Frontal cortex (tissue), 4 donors: ENCODE measurements around the gene PCCB. TPM values are rescaled to one million over a fixed set of nuclear protein-coding genes. Genes with fewer than 3 reads are reported as not detected.
A peak's percentile ranks its signal among the peaks of the same experiment; 100 is the strongest.
"Not testable (repeated sequence)": the region's sequence is repeated elsewhere in the genome, so short reads cannot be mapped to it uniquely, and the experiment has no call there.

Experiments
- DNase-seq, 2 donors: peaks; one replicate each; pipeline ENCODE4 v3.0.0; 2012; ENCODE audit warnings: low spot score in 2 of 2
- FAIRE-seq: peaks from 2 replicates; lab custom pipeline; 2012; peaks lifted over from hg19 to GRCh38; lab: Jason Lieb, UNC
- total RNA-seq: library from RNA; depleted of rRNA; stranded (reverse); fragments of >200 nt; gene quantifications from one replicate; pipeline ENCODE4 v1.2.3, GENCODE V29; 2014
- donor health status: control.
- donor health status: control.
- donor health status: control.

The PCCB gene
- total RNA-seq, 1 donor from 2014 or later: 41.2 TPM

GRCh38 chr3:136305879-136306278 is 55.7 kb downstream of the PCCB start:
- FAIRE-seq: no peak
- DNase-seq: no peak

GRCh38 chr3:136311261-136311660 is 61.1 kb downstream of the PCCB start:
- FAIRE-seq (no peak), DNase-seq (no peak)

DNA sequence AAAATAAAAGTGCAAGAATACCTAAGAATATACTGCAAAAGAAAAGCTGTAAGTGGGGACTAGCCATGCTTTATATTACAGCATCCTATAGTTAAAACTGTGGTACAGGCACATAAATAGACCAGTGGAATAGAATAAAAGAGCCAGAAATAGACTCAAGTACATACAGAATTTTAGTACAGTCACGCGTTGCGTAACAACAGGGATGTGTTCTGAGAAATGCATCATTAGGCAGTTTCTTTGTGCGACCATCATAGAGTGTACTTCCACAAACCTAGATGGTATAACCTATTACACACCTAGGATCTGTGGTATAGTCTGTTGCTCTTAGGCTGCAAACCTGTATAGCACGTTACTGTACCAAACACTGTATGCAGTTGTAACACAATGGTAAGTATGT is 61.8 kb downstream of the PCCB start:
- DNase-seq (no peak), FAIRE-seq (no peak)

DNA sequence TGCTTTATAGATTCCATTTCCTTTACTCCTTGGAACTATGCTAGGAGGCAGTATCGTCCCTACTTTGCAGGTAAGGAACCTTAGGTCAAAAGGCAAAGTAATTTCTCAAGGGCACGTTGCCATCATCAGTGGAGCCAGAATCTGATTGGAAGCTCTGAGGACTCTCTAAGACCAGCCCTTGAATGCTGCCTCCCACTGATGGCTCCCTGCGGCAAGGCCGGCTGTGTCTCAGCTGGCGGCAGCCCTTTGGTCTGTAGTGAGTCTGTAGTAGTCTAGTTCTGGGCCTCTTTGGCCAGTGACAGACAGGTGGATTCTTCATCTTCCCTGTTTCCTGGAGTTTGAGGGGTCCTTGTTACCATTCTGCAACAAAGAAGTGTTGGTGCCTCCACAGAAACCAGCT is 76.2 kb downstream of the PCCB start:
- DNase-seq (no peak), FAIRE-seq (no peak)

- DNase-seq (no peak), FAIRE-seq (no peak)
Measured at GRCh38 chr3:136327671-136328070, 77.5 kb downstream of the PCCB start.

GRCh38 chr3:136329593-136329992 is 79.5 kb downstream of the PCCB start:
- DNase-seq: no peak
- no peak for FAIRE-seq

GRCh38 chr3:136330900-136331299 is 80.8 kb downstream of the PCCB start:
- FAIRE-seq: no peak

GRCh38 chr3:136332302-136332701 is 82.2 kb downstream of the PCCB start:
- DNase-seq (no peak), FAIRE-seq (no peak)

More at GRCh38 chr3:136330900-136331299, 80.8 kb downstream of the PCCB start:
- DNase-seq: no peak

GRCh38 chr3:136332776-136333175 is 82.6 kb downstream of the PCCB start:
- FAIRE-seq (no peak), DNase-seq (no peak)

DNA sequence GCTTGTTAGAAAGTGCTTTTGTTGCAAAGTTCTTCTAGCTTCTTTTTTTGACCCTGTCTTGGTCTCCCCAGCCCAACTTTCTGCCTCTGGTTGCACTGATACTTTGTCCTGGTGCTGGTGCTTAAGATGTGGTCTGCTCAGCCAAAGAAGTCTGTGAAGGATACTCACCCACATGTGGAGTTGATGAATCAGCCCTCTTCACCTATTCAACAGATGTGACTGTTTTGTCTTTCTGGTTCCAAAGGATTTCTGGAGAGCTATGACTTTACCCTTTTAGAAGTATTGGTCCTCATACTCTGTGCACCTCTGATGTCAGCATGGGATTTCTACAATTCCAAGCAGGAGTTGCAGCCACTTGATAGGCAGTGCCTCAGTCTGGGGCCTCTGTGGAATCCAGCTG is 84.1 kb downstream of the PCCB start:
- no peak for DNase-seq
- no peak for FAIRE-seq

DNA sequence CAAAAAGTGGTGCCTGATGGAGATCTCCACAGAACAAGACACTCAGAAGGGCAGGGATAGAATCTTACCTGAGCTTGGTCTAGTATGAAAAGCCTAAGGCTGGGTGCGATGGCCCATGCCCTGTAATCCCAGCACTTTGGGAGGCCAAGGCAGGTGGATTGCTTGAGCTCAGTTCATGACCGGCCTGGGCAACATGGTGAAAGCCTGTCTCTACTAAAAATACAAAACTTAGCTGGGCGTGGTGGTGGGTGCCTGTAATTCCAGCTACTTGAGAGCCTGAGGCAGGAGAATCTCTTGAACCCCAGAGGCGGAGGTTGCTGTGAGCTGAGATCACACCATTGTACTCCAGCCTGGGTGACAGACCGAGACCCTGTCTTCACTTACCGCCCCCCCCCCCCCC is 84.6 kb downstream of the PCCB start:
- not testable (repeated sequence) for FAIRE-seq, DNase-seq

- DNase-seq: no peak
Measured at GRCh38 chr3:136336329-136337100, 86.4 kb downstream of the PCCB start.

GRCh38 chr3:136343446-136343845 is 93.3 kb downstream of the PCCB start:
- FAIRE-seq (no peak), DNase-seq (no peak)

More at GRCh38 chr3:136336329-136337100, 86.4 kb downstream of the PCCB start:
- FAIRE-seq: no peak

GRCh38 chr3:136343873-136344555 is 93.9 kb downstream of the PCCB start:
- peak in 1 of 2 donors; percentile 28 for DNase-seq
- FAIRE-seq: no peak

GRCh38 chr3:136346486-136346885 is 96.3 kb downstream of the PCCB start:
- no peak for FAIRE-seq
- DNase-seq: no peak

GRCh38 chr3:136350132-136350531 is 100.0 kb downstream of the PCCB start:
- DNase-seq: no peak
- FAIRE-seq: no peak

DNA sequence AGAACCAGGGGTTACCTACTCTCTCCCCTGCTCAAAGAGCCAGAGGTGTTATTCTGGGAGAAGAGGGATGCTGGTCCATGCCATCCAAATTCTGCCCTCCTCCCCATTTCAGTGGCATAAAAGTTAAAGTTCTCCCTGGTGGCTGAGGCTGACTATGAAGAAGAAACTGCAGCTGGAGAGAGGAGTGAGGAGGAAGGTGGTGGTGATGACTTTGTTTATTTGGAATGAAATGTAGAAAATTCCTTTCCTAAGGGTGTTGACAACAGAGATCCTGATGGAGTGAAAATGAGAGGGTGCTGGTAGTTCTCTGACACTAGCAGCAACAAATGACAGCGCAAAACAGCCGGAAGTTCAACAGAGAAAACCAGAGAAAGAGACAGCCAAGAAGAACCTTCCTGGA is 100.4 kb downstream of the PCCB start:
- no peak for DNase-seq

DNA sequence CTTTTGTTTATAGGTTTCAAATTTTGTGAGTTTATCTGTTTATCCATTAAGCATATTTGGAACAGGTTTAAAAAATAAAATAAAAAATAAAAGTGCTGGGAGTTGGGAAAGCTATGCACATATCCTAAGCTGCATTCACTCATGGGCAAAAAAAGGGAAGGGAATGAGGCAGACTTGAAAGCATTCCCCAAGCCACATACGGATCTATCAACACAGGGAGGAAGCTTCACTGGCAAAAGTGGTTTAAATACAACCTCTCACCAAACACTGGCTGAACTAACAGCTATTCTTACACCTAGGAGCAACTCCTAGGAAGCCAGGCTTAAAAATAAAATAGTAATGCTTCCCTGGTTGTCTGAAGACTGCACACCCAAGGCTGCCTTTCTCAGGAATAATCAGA is 101.2 kb downstream of the PCCB start:
- FAIRE-seq (no peak), DNase-seq (no peak)

More for the DNA sequence above, 100.4 kb downstream of the PCCB start:
- no peak for FAIRE-seq

GRCh38 chr3:136351905-136352304 is 101.8 kb downstream of the PCCB start:
- FAIRE-seq: no peak
- no peak for DNase-seq

DNA sequence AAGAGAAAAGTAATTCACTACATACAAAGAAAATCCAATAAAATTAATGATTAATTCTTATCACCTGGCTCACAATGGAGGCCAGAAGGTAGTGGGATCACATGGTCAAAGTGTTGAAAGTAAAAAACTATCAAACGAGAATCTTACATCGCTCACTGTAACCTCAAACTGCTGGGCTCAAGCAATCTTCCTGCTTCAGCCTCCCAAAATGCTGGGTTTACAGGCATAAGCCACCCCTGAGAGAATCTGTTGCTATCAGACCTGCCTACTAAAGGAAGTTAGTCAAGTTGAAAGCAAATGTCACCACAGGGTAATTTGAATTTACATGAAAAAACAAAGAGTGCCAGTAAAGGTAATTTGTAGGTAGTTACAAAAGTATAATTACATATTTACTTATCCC is 103.3 kb downstream of the PCCB start:
- DNase-seq: no peak
- FAIRE-seq: no peak

- DNase-seq (no peak), FAIRE-seq (no peak)
Measured at GRCh38 chr3:136366289-136366688, 116.1 kb downstream of the PCCB start.
